H1 (cell line): ENCODE data around the gene TNFSF4. TPM values are rescaled to one million over a fixed set of nuclear protein-coding genes. Genes with fewer than 3 reads are reported as not detected.

Source experiments
- HDAC2 ChIP-seq, 2 experiments: fragments of 300-600 bp in 1 of 2; sonication (generic) in 1 of 2; IDR thresholded peaks; 2 replicates each; pipeline ENCODE4 v1.6.1; 2011 to 2012; ENCODE audit warnings: low read depth in 2 of 2, low read length in 2 of 2, mild to moderate bottlenecking in 2 of 2, moderate library complexity in 2 of 2, borderline replicate concordance in 1 of 2, inconsistent platforms in 1 of 2
- PHF8 ChIP-seq: fragments of 200-600 bp; sonication (generic); conservative IDR thresholded peaks from 2 replicates; pipeline ENCODE4 v1.7.1; 2012; ENCODE audit warnings: low read depth, mild to moderate bottlenecking, inconsistent platforms, low read length, moderate library complexity
- TCF12 ChIP-seq: IDR thresholded peaks from 2 replicates; pipeline ENCODE4 v1.6.1; 2011; ENCODE audit warnings: low read depth, mild to moderate bottlenecking, low read length
- polyA plus RNA-seq, 7 experiments: library from polyadenylated mRNA; depleted of rRNA in 3 of 7; stranded (reverse) in 5 of 7; unstranded in 2 of 7; fragments of >200 nt in 5 of 7; fragments of 200-250 nt in 2 of 7; gene quantifications; 1 replicate in 5 of 7; 2 replicates in 1 of 7; 4 replicates in 1 of 7; pipeline versions ENCODE4 v1.2.1 to v1.2.3, GENCODE V29; 2011 to 2013; ENCODE audit warnings: missing spikeins in 2 of 7, mixed read lengths in 2 of 7
- total RNA-seq: library from RNA; stranded (reverse); fragmentation: NEBNext Ultra II Directional; extraction: Animal tissue kit (Norgen Biotek cat#: 25700); gene quantifications from 2 replicates; pipeline ENCODE4 v1.2.1, GENCODE V29; 2021
- TF ChIP-seq, protein P1 (sequence below): IDR thresholded peaks from 2 replicates; pipeline ENCODE4 v1.6.1; 2012; ENCODE audit warnings: low read length, inconsistent platforms

The TNFSF4 gene
- total and polyA plus RNA-seq, 2 of the 8 experiments (the other 6 are each of a cell fraction or from before 2014, with no cell fraction given), result 0.54 to 0.63 TPM

- TF ChIP-seq TCF12 (no peak), HDAC2 (IDR thresholded peaks at IDR 0.05; ENCODE audit: borderline replicate concordance in 1 of 2, low read depth in 2 of 2, low read length in 2 of 2) (no peak), PHF8 (no peak)
- TF ChIP-seq, protein P1, sequence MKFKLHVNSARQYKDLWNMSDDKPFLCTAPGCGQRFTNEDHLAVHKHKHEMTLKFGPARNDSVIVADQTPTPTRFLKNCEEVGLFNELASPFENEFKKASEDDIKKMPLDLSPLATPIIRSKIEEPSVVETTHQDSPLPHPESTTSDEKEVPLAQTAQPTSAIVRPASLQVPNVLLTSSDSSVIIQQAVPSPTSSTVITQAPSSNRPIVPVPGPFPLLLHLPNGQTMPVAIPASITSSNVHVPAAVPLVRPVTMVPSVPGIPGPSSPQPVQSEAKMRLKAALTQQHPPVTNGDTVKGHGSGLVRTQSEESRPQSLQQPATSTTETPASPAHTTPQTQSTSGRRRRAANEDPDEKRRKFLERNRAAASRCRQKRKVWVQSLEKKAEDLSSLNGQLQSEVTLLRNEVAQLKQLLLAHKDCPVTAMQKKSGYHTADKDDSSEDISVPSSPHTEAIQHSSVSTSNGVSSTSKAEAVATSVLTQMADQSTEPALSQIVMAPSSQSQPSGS, result no peak
Observed at GRCh38 chr1:173222149-173223030, 15.3 kb upstream of the TNFSF4 start (continued).
